CD14-positive monocyte (primary cell): ENCODE results near the gene EBF3. TPM values are rescaled to one million over a fixed set of nuclear protein-coding genes. Genes with fewer than 3 reads are reported as not detected.

Experiments used
- DNase-seq, 3 donors: peaks; one replicate each; pipeline ENCODE4 v3.0.0-alpha.2; 2011 to 2022
- H2AFZ ChIP-seq: 2 replicates; pipeline ENCODE4 v1.6.0; 2012; ENCODE audit warnings: mild to moderate bottlenecking, low read depth, low read length, inconsistent platforms; ENCODE audit not compliant: insufficient read depth, poor library complexity, severe bottlenecking
- H3K27ac ChIP-seq, 2 donors: 1 replicate in 1 of 2; 2 replicates in 1 of 2; pipeline ENCODE4 v1.5.1; 2012 to 2013; ENCODE audit warnings: low read length in 2 of 2, control low read depth in 1 of 2, inconsistent platforms in 1 of 2, low read depth in 1 of 2, mild to moderate bottlenecking in 1 of 2
- H3K27me3 ChIP-seq, 2 donors: one replicate each; pipeline versions ENCODE4 v1.6.0 to v1.6.1; 2011 to 2013; ENCODE audit warnings: low read length in 2 of 2; ENCODE audit not compliant: control insufficient read depth in 2 of 2, insufficient read depth in 2 of 2
- H3K36me3 ChIP-seq, 2 donors: replicated peaks in 1 of 2; 1 replicate in 1 of 2; 2 replicates in 1 of 2; pipeline versions ENCODE4 v1.5.1 to v1.6.1; 2012 to 2013; ENCODE audit warnings: low read length in 2 of 2, control low read depth in 1 of 2, inconsistent platforms in 1 of 2, mild to moderate bottlenecking in 1 of 2; ENCODE audit not compliant: insufficient read depth in 2 of 2, control insufficient read depth in 1 of 2
- H3K4me1 ChIP-seq, 2 donors: 1 replicate in 1 of 2; 2 replicates in 1 of 2; pipeline versions ENCODE4 v1.5.1 to v1.6.1; 2012 to 2013; ENCODE audit warnings: low read length in 2 of 2, control low read depth in 1 of 2, inconsistent platforms in 1 of 2, mild to moderate bottlenecking in 1 of 2, moderate library complexity in 1 of 2; ENCODE audit not compliant: insufficient read depth in 2 of 2, control insufficient read depth in 1 of 2
- H3K4me2 ChIP-seq: replicated peaks from 2 replicates; pipeline ENCODE3; 2012; ENCODE audit warnings: low read length, moderate library complexity, mild to moderate bottlenecking; ENCODE audit not compliant: poor library complexity, severe bottlenecking; ENCODE audit errors: extremely low read depth
- H3K4me3 ChIP-seq, 3 experiments: fragments of 200-600 bp in 1 of 3; sonication (generic) in 1 of 3; replicated peaks in 1 of 3; 1 replicate in 2 of 3; 2 replicates in 1 of 3; pipeline ENCODE4 v1.5.1; 2011 to 2013; ENCODE audit warnings: low read length in 3 of 3, mild to moderate bottlenecking in 3 of 3, control low read depth in 2 of 3, low read depth in 2 of 3, inconsistent platforms in 1 of 3, moderate library complexity in 1 of 3
- H3K79me2 ChIP-seq: 2 replicates; pipeline ENCODE4 v1.6.0; 2012; ENCODE audit warnings: mild to moderate bottlenecking, control low read depth, inconsistent platforms, low read length, moderate library complexity; ENCODE audit not compliant: insufficient read depth
- H3K9ac ChIP-seq: 2 replicates; pipeline ENCODE4 v1.6.0; 2017; ENCODE audit warnings: low read length, mild to moderate bottlenecking; ENCODE audit not compliant: insufficient read depth, poor library complexity, severe bottlenecking
- H3K9me3 ChIP-seq, 2 donors: replicated peaks in 1 of 2; 1 replicate in 1 of 2; 2 replicates in 1 of 2; pipeline versions ENCODE4 v1.5.1 to v1.6.1; 2012 to 2013; ENCODE audit warnings: low read length in 2 of 2, control low read depth in 1 of 2; ENCODE audit not compliant: control insufficient read depth in 1 of 2, insufficient read depth in 1 of 2
- H4K20me1 ChIP-seq: 2 replicates; pipeline ENCODE4 v1.6.0; 2012; ENCODE audit warnings: mild to moderate bottlenecking, low read length, control low read depth, moderate library complexity; ENCODE audit not compliant: insufficient read depth
- H3K27ac Mint-ChIP-seq, 7 donors: one replicate each; pipeline ENCODE4 v1.8.0; 2020; ENCODE audit warnings: mild to moderate bottlenecking in 7 of 7, mixed read lengths in 7 of 7, moderate library complexity in 6 of 7, inconsistent platforms in 2 of 7
- H3K27me3 Mint-ChIP-seq, 3 donors: one replicate each; pipeline ENCODE4 v1.8.0; 2021 to 2022; ENCODE audit warnings: low read depth in 3 of 3, mild to moderate bottlenecking in 3 of 3, mixed read lengths in 3 of 3, moderate library complexity in 3 of 3, inconsistent platforms in 1 of 3
- H3K36me3 Mint-ChIP-seq, 2 donors: one replicate each; pipeline ENCODE4 v1.8.0; 2020; ENCODE audit warnings: mixed read lengths in 2 of 2, inconsistent platforms in 1 of 2, mild to moderate bottlenecking in 1 of 2
- H3K4me1 Mint-ChIP-seq: one replicate; pipeline ENCODE4 v1.8.0; 2020; ENCODE audit warnings: mild to moderate bottlenecking, mixed read lengths
- H3K4me3 Mint-ChIP-seq, 2 donors: one replicate each; pipeline ENCODE4 v1.8.0; 2020; ENCODE audit warnings: mild to moderate bottlenecking in 2 of 2, mixed read lengths in 2 of 2, moderate library complexity in 1 of 2
- H3K9me3 Mint-ChIP-seq, 7 donors: one replicate each; pipeline ENCODE4 v1.8.0; 2020 to 2022; ENCODE audit warnings: mixed read lengths in 7 of 7, mild to moderate bottlenecking in 6 of 7, moderate library complexity in 6 of 7, inconsistent platforms in 2 of 7
- WGBS: methylation state at CpG from one replicate; pipeline ENCODE4 v1.1.5; 2013; ENCODE audit warnings: missing lambda C conversion rate; ENCODE audit not compliant: insufficient coverage; 5-methylcytosine and 5-hydroxymethylcytosine counted together
- intact Hi-C, 2 donors: fragments of 100-400 bp; cut with micrococcal nuclease; formaldehyde crosslinking; loops; one replicate each; pipeline versions ENCODE4 v1.15.0 to v1.15.1; 2023
- polyA plus RNA-seq, 3 donors: library from polyadenylated mRNA; depleted of rRNA in 1 of 3; unstranded in 2 of 3; stranded (reverse) in 1 of 3; fragments of 300-500 nt in 2 of 3; fragments of >200 nt in 1 of 3; fragmentation: Illumina TruSeq in 2 of 3; gene quantifications; 1 replicate in 2 of 3; 2 replicates in 1 of 3; pipeline ENCODE4 v1.2.3, GENCODE V29; 2012 to 2021
- TF ChIP-seq, protein P1 (sequence below): fragments of 200-600 bp; IDR thresholded peaks from one replicate; pipeline ENCODE4 v1.8.0; 2022; ENCODE audit warnings: antibody characterized with exemption, mild to moderate bottlenecking

The EBF3 gene
- polyA plus RNA-seq, 3 donors = not detected

DNA sequence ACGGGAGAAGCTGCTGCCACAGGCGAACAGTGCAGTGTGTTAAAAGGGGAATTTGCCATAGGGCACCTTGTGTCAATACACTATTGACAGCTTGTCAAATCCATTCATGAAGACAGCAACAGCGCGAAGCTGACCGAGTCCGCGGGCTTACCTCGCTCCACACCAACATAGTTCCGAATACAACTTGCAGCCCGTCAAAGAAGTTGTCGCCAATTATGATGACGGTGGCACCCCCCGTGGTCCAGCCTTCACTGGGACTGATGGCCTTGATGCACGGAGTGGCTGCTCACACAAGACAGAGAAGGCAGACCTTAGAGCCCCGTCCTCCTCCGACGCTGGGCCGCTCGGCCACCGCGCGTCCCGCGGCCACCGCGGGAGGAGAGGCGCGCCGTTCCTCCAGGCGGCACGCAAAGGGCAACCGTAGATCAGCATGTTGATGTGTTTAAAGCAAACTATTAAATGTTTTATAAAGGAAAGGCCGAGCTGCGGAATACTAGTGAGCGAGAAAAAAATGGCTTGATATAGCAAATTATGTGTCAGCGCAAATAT lies 96.4 kb downstream of the EBF3 start:
- no peak for DNase-seq
- peaks cover 1 to 11% (median 4%) of the 10 kb centered on the region in 7 donors for H3K9me3 Mint-ChIP-seq
- Histone ChIP-seq H3K27ac (no peak overlapping the region), H3K27me3 (no peaks in the 10 kb centered on the region), H4K20me1 (no peaks in the 10 kb centered on the region), H3K79me2 (no peaks in the 10 kb centered on the region), H3K4me3 (no peak overlapping the region), H3K4me2 (no peak overlapping the region), H3K9me3 (peaks cover 0 to 5% of the 10 kb centered on the region in 2 donors), H3K36me3 (no peaks in the 10 kb centered on the region), H2AFZ (no peak overlapping the region), H3K4me1 (peaks cover 10 to 12% of the 10 kb centered on the region in 2 donors), H3K9ac (no peak overlapping the region)
- H3K4me3 Mint-ChIP-seq = no peak overlapping the region
- TF ChIP-seq, protein P1, sequence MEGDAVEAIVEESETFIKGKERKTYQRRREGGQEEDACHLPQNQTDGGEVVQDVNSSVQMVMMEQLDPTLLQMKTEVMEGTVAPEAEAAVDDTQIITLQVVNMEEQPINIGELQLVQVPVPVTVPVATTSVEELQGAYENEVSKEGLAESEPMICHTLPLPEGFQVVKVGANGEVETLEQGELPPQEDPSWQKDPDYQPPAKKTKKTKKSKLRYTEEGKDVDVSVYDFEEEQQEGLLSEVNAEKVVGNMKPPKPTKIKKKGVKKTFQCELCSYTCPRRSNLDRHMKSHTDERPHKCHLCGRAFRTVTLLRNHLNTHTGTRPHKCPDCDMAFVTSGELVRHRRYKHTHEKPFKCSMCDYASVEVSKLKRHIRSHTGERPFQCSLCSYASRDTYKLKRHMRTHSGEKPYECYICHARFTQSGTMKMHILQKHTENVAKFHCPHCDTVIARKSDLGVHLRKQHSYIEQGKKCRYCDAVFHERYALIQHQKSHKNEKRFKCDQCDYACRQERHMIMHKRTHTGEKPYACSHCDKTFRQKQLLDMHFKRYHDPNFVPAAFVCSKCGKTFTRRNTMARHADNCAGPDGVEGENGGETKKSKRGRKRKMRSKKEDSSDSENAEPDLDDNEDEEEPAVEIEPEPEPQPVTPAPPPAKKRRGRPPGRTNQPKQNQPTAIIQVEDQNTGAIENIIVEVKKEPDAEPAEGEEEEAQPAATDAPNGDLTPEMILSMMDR = no peak
- no peak overlapping the region for H3K27ac Mint-ChIP-seq
- peaks cover 0 to 1% (median 0%) of the 10 kb centered on the region in 3 donors for H3K27me3 Mint-ChIP-seq
- WGBS = 96% methylated on average over 36 of the region's 36 CpGs
- no peaks in the 10 kb centered on the region for H3K36me3 Mint-ChIP-seq
- H3K4me1 Mint-ChIP-seq = peaks cover 17% of the 10 kb centered on the region
- intact Hi-C loops = no loop called here

DNA sequence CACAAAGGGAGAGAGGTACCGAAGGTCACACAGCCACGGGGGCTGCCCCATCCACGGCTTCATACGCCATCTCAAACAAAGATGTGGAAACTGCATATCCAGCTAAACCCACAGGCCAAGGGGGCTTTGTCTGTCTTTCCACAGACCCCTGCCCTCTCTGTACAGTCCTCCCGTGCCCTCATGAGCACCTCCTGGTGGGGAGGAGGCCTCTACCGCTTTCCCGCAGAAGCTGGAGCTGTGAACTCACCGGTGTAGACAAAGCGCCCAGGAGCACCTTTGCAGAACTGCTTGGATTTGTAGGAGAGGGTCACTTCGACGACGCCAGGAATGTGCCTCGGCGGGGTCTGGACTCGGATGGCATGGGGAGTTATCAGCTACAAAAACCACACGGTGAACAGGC lies 97.2 kb downstream of the EBF3 start:
- Histone ChIP-seq H3K27me3 (no peaks in the 10 kb centered on the region), H3K36me3 (no peaks in the 10 kb centered on the region), H3K4me2 (no peak overlapping the region), H3K9ac (no peak overlapping the region), H3K27ac (no peak overlapping the region), H4K20me1 (no peaks in the 10 kb centered on the region), H3K9me3 (peaks cover under 1 to 7% of the 10 kb centered on the region in 2 donors), H3K4me3 (no peak overlapping the region), H2AFZ (no peak overlapping the region), H3K79me2 (no peaks in the 10 kb centered on the region), H3K4me1 (peaks cover 10 to 12% of the 10 kb centered on the region in 2 donors)
- Mint-ChIP-seq H3K36me3 (no peaks in the 10 kb centered on the region), H3K27me3 (peaks cover 0 to 1% (median 0%) of the 10 kb centered on the region in 3 donors), H3K4me1 (peaks cover 11% of the 10 kb centered on the region), H3K4me3 (no peak overlapping the region), H3K27ac (no peak overlapping the region), H3K9me3 (peaks cover 3 to 15% (median 7%) of the 10 kb centered on the region in 7 donors)
- no peak for DNase-seq
- intact Hi-C loops = no loop called here
- TF ChIP-seq, protein P1 = no peak
- WGBS = 94% methylated on average over 12 of the region's 16 CpGs
